ENCODE measurements around the gene COL4A1.

COL4A1 gene

GRCh38 chr13:110272651-110273050, 34.3 kb downstream of the COL4A1 start:
- DNase-seq: no peak

- DNase-seq: no peak
These were observed 34.7 kb downstream of the COL4A1 start for GRCh38 chr13:110272227-110272626.

GRCh38 chr13:110271313-110271712, 35.6 kb downstream of the COL4A1 start:
- DNase-seq: no peak

GRCh38 chr13:110270507-110270906, 36.5 kb downstream of the COL4A1 start:
- DNase-seq: no peak

GRCh38 chr13:110269509-110270185, 37.3 kb downstream of the COL4A1 start:
- DNase-seq: no peak

GRCh38 chr13:110268576-110269185, 38.3 kb downstream of the COL4A1 start:
- DNase-seq: no peak

GRCh38 chr13:110268061-110268460, 38.9 kb downstream of the COL4A1 start:
- DNase-seq: no peak

GRCh38 chr13:110266983-110267382, 40.0 kb downstream of the COL4A1 start:
- no peak for DNase-seq

- no peak for DNase-seq
These were observed 40.5 kb downstream of the COL4A1 start for GRCh38 chr13:110266431-110266809.

GRCh38 chr13:110265682-110266430, 41.1 kb downstream of the COL4A1 start:
- no peak for DNase-seq

- DNase-seq: no peak
These were observed 41.6 kb downstream of the COL4A1 start for GRCh38 chr13:110265341-110265681.

- DNase-seq: no peak
These were observed 42.2 kb downstream of the COL4A1 start for GRCh38 chr13:110264685-110265275.

- no peak for DNase-seq
These were observed 43.1 kb downstream of the COL4A1 start for GRCh38 chr13:110263888-110264287.

- no peak for DNase-seq
These were observed 43.6 kb downstream of the COL4A1 start for GRCh38 chr13:110263404-110263803.

- DNase-seq: no peak
These were observed 44.3 kb downstream of the COL4A1 start for GRCh38 chr13:110262508-110263291.

GRCh38 chr13:110262082-110262436, 44.9 kb downstream of the COL4A1 start:
- no peak for DNase-seq

GRCh38 chr13:110261166-110262081, 45.5 kb downstream of the COL4A1 start:
- DNase-seq: no peak

GRCh38 chr13:110259651-110260050, 47.3 kb downstream of the COL4A1 start:
- no peak for DNase-seq

- no peak for DNase-seq
These were observed 47.9 kb downstream of the COL4A1 start for GRCh38 chr13:110258876-110259631.

GRCh38 chr13:110257408-110257807, 49.5 kb downstream of the COL4A1 start:
- no peak for DNase-seq

All from SHP77 treated with DMSO at 0.1 percent for 48 hours (cell line).